ENCODE measurements around the gene BMPR2.
"Not testable (repeated sequence)": the region's sequence is repeated elsewhere in the genome, so short reads cannot be mapped to it uniquely, and the experiment has no call there.

Gene BMPR2

DNA sequence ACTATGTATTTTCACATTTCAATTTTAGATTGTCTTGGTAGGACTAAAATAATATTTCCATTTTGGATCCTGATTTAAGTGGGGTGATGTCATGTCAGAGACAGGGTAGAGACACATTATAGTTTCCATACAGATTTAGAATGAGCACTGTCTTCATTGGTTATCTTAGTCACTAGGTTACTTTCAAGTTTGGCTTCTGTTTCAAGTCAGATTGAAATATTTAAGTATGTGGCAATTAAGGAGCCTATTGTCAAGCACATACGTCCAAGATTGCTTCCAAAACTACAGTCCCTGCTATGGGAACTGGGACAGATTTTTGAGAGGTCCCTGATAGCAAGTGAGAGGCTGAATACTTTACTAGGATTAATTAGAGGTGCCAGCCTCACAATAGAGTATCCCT is 169.4 kb downstream of the BMPR2 start:
- DNase-seq, result no peak

DNA sequence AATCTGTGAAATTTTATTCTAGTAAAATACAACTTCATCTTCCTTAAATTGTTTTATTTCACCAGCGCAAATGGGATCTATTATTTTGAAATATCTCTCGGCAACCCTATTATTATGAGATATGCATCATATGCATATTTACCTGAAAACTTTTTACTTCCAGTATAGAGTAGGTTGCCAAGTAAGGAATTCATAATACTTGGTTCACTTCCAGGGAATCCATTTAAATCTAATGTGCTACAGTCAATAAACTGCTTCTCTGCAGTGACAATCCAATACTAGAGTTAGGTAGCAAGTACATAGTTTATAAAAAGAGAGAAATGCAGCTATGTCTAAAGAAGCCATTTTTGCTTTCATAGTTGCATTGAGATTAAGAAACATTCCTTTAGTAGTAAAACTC is 169.8 kb downstream of the BMPR2 start:
- no peak for DNase-seq

DNA sequence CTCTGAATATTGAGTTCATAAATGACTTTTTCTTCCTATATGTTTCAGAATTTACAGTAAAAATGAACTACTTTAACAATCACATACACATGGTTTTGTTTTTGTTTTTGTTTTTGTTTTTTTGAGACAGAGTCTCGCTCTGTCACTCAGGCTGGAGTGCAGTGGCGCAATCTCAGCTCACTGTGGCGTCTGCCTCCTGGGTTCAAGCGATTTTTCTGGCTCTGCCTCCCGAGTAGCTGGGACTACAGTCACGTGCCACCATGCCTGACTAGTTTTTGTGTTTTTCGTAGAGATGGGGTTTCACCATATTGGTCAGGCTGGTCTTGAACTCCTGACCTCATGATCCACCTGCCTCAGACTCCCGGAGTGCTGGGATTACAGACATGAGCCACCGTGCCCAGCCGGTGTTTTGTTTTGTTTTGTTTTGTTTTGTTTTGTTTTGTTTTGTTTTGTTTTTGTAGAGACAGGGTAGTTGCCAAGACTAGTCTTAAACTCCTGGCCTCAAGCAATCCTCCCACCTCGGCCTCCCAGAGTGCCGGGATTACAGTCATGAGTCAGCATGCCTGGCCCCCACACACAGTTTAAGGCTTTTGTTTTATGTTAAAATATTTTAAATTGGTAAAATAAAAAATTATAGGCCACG is 170.5 kb downstream of the BMPR2 start:
- not testable (repeated sequence) for DNase-seq

DNA sequence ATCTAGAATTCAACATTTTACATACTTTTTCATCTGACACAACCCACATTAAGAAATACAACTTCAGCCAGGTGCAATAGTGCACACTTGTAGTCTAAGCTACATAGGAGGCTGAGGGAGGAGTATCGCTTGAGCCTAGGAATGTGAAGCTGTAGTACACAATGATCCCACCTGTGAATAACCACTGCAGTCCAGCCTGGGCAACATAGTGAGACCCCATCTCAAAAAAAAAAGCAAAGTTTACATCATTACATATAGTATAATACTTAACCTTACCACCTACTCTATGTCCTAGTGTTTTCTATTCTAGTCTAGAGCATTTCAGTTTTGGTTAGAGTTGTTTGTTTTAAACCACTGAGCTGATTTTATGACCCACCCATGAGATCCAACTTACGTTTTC is 172.1 kb downstream of the BMPR2 start:
- no peak for DNase-seq

DNA sequence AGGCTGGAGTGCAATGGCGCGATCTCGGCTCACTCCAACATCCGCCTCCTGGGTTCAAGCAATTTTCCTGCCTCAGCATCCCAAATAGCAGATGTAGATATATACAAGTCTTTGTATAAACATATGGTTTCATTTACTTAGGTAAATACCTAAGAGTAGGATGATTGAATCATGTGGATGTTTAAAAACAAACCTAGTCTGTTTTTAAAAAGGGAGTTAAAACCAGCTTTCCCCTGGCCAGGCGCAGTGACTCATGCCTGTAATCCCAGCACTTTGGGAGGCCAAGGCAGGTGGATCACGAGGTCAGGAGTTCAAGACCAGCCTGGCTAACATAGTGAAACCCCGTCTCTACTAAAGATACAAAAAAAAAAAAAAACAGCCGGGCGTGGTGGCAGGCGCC is 174.9 kb downstream of the BMPR2 start:
- not testable (repeated sequence) for DNase-seq

DNA sequence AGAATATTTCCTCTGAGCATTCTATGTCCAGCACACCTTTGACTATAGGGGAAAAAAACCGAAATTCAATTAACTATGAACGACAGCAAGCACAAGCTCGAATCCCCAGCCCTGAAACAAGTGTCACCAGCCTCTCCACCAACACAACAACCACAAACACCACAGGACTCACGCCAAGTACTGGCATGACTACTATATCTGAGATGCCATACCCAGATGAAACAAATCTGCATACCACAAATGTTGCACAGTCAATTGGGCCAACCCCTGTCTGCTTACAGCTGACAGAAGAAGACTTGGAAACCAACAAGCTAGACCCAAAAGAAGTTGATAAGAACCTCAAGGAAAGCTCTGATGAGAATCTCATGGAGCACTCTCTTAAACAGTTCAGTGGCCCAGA is 179.2 kb downstream of the BMPR2 start:
- no peak for DNase-seq

DNA sequence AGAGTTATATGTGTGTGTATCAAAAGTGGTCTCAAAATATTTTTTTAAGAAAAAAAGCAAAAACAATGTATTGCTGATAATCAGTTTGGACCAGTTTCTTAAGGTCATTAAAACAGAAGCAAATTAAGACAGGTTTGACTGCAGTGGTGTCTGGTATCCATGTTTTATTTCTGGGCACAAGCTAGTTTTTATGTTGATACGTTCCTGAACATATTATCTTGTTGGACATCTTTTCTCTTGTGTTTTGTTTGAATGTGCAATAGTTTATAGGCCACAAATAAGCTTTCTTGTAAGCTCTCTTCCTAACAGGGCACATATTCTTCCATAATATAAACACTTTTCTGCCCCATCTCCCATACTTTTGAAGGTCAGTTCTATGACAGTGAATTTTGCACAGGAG is 184.1 kb downstream of the BMPR2 start:
- DNase-seq, result no peak

DNA sequence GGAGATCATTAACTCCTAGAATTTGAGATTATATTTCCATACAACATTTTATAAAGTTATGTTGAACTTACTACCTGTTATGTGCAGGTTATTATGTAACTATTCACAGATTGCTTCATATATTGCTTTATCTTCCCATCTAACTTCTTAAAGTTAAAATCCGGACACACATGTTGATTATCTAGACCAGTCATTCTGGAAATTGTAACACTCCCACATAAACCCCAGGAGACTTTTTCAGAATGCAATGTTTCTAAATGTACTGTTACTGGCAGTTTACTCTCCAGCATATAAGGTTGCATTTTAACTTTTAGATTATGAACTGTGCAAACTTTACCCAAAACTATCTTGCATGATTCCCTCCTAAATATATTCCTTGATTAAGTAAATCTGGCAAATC is 188.1 kb downstream of the BMPR2 start:
- no peak for DNase-seq

DNA sequence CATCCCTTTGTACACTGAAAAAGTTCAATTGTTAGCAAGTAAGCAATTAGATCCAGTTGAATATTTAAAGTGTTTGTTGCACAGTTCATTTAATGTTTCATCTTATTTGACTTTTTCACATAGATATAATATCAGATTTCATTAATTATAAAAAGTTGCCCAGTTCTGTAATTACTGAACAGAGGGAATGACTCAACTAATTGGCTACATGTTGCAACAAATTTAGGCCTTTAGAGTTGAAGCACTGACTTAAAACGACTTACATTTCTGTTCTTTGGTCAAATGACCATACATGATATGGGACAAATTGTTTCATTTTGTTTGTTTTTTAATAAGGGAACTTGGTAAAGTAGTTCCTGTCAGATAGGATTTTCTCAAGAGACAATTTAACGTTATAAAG is 190.2 kb downstream of the BMPR2 start:
- DNase-seq, result no peak

DNA sequence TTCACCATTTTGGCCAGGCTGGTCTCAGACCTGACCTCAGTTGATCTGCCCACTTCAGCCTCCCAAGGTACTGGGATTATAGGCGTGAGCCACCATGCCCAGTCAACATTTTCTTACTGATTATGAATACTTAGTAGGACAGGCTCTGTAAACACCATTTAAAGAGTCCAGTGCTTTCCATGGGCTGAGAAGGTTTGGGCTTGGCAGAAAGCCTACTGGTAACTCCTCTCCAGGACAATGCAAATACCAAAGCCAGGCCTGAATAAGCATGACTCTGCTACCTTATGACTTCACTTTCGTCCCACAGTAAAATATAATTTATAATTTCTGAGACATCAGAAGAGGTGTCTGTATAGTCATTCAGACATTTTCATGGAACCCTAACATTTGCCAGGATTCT is 198.4 kb downstream of the BMPR2 start:
- no peak for DNase-seq

DNA sequence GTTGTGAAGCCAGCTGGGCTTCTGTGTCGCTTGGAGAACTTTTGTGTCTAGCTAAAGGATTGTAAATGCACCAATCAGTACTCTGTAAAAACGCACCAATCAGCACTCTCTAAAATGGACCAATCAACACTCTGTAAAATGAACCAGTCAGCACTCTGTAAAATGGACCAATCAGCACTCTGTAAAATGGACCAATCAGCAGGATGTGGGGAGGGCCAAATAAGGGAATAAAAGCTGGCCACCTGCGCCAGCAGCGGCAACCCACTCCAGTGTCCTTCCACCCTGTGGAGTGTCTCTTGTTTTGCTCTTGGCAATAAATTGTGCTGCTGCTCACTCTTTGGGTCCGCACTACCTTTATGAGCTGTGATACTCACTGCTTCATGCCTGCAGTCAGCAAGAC is 199.1 kb downstream of the BMPR2 start:
- DNase-seq, result not testable (repeated sequence)

DNA sequence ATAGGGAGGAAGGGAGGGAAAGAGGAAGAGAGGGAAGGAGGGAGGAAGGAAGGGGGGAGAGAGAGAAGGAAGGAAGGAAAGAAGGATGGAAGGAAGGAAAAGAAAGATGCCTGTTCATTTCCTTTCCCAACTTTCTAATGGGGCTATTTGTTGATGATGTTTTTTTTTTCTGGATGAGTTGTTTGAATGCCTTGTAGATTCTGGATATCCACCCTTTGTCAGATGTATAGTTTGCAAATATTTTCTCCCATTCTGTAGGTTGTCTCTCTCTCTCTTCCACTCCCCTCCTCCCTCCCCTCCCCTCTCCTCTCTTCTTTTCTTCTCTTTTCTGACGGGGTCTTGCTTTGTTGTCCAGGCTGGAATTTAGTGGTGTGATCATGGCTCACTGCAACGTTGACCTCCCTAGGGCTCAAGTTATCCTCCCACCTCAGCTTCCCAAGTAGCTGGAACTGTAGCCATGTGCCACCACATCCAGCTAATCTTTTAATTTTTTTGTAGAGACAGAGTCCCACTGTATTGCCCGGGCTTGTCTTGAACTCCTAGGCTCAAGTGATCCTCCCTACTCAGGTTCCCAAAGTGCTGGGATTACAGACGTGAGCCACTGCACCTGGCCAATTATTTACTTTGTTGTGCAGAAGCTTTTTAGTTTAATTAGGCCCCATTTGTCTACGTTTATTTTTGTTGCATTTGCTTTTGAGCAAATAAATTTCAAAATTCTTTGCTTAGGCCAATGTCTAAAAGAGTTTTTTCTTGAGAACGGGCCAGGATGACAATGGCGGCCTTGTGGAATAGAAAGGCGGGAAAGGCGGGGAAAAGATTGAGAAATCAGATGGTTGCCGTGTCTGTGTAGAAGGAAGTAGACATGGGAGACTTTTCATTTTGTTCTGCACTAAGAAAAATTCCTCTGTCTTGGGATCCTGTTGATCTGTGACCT is 201.4 kb downstream of the BMPR2 start:
- DNase-seq, result no peak

DNA sequence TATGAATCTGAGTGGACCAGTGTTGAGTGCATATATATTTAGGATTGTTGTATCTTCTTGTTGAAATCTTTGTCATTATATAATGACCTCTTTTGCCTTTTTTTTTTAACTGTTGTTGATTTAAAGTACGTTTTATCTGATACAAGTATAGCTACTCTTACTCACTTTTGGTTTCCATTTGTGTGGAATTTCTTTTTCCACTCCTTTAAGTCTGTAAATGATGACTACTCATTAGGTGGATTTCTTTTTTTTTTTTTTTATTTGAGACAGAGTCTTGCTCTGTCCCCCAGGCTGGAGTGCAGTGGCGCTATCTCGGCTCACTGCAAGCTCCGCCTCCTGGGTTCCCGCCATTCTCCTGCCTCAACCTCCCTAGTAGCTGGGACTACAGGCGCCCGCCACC is 206.7 kb downstream of the BMPR2 start:
- not testable (repeated sequence) for DNase-seq

DNA sequence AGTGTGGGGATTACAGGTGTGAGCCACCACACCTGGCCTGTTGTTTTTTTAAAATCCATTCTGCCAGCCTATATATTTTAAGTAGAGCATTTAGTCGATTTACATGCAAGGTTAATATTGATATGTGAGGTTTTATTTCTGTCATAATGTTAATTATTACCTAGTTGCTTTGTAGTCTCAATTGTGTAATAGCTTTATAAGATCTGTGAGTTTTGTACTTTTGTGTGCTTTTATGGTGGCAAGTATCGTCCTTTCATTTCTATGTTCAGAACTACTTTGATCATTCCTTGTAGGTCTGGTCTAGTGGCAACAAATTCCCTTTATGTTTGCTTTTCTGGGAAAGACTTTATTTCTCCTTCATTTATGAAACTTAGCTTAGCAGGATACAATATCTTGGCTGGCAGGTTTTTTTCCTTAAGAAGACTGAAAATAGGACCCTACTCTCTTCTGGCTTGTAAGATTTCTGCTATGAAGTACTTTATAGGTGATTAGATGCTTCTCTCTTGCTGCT is 207.6 kb downstream of the BMPR2 start:
- DNase-seq, result no peak

DNA sequence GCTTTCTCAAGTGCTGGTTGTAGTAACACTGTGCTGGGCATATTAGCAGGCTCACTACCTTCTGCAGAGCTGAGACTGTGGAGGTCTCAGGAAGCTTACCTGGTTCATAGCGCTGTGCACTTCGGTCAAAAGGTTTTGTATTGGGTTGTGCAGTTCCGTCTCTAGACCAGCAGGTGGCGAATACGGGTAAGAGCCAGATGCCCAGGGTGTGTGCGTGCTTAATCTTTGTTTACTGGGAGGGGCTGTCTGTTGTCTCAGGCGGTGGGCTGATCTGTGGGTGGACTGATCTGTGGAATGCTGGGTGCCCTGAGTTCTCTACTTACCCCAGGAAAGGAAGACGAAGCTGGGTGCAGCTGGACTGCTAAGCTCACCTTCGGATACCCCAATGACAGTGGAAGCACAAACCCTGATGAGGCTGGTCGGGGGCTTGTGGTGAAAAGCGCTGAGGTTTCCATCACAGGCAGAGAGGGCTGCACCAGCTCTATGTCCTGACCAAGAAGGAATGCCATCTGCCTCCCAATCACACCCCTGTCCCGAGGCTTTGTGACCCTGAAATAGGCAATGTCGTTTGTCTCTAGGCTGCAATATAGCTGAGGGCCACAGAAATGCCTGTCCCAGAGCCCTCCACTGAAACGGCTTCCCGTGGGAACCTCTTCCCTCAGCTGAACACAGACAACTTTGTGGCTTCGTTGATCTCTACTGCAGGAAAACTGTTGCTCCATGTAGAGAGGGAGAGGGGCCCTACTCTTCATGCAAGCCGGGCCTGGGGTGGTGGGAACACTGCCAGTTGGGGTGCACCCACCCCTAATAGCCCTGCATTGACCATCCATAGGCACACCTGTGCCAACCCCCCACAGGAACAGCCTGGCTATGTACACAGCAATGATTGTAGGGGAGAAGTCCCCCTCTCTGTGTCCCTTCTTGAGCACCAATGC is 212.8 kb downstream of the BMPR2 start:
- peak; percentile 61 for DNase-seq

DNA sequence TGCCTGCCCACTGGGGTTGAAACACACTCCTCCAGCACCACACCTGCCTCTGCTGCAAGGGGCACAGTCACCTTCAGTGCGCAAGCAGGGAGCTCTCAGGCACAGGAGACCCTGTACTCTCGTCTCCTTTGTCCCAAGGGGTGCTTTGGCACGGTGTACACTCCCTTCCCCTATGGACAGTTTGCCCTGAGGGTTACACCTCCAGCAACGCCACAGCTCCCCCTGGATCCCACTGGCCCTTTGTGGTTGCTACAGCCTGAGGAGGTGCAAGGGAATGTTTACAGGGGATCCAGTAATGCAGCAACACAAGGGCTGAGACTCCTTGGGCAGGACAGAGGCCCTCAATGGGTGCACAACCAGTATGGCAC is 213.4 kb downstream of the BMPR2 start:
- no peak for DNase-seq

DNA sequence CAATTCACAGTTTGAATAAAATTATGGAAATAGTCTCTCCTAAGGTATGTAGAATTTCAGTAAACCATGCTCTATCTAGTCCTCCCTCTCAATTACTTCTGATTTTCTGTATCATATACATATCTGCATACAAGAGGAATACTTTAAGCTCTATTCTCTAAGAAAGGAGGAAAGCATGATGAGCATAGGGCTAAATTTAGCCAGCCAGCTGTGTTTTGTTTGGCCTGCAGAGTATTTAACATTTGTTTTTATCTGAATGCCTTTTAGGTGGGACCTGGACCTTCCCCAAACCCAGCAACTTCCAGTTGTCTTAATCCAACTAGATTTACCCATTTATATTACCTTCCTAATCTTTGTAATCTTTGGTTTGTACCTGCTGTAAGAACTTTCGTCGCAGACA is 216.4 kb downstream of the BMPR2 start:
- DNase-seq, result no peak

DNA sequence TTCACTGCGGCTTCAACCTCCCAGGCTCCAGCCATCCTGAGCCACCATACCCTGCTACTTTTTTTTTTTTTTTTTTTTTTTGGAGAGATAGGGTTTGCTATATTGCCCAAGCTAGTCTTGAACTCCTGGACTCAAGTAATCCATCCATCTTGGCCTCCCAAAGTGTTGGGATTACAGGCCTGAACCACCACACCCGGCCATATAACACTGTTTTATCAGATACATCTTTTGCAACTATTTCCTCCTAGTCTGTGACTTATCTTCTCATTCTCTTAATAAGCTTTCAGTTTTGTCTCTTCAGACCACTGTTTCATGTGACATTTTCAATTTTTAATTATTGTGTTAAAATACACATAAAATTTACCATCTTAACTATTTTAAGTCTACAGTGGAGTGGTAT is 223.0 kb downstream of the BMPR2 start:
- no peak for DNase-seq

DNA sequence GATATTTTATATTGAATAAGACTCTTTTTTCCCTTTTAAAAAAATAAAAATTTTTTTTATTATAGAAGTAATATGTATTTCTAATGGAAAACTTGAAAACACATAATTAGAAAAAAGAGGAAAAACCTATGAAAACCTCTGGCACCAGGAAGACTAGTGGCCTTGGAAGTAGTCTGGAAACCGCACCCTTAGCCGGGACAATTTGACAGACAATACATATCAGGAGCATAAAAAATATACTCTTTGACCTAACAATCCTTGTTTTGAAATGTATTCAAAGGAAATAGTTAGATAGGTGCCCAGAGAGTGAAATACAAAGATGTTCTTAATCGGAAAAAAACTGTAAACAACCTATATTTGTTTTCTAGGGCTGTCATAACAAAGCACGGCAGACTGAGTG is 223.8 kb downstream of the BMPR2 start:
- no peak for DNase-seq

DNA sequence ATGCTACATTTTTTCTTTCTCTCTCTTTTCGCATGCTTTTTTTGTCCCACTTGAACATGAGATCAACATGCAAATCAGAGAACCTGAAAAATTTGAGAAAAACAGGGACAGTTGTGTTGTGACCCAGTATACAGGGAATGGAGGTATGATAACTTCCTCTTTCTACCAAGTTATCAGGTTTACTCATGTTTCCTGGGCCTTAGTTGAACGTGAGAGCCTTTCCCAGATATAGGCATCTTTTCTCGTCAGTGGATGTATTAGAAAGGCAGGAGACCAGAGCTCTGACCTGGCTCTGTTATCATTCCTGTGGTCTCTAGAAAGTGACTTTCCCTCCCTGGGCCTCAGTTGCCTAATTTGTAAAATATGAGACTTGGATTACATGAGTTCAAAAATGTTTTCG is 228.6 kb downstream of the BMPR2 start:
- DNase-seq, result no peak

DNA sequence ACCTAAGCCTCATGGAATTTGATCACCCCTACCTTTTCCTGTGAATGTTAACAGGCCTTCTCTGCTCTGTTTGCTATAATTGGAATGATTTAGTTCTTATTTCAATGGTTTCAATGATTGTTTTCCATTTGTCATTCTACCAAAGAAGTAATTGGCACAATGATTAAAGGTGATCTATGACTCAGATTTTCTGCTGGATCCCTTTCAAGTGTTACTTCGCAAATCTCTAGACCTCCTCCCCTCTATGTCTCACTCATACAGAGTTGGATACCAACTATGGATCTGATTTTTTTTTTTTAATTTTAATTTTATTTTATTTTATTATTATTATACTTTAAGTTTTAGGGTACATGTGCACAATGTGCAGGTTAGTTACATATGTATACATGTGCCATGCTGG is 229.0 kb downstream of the BMPR2 start:
- DNase-seq, result no peak

DNA sequence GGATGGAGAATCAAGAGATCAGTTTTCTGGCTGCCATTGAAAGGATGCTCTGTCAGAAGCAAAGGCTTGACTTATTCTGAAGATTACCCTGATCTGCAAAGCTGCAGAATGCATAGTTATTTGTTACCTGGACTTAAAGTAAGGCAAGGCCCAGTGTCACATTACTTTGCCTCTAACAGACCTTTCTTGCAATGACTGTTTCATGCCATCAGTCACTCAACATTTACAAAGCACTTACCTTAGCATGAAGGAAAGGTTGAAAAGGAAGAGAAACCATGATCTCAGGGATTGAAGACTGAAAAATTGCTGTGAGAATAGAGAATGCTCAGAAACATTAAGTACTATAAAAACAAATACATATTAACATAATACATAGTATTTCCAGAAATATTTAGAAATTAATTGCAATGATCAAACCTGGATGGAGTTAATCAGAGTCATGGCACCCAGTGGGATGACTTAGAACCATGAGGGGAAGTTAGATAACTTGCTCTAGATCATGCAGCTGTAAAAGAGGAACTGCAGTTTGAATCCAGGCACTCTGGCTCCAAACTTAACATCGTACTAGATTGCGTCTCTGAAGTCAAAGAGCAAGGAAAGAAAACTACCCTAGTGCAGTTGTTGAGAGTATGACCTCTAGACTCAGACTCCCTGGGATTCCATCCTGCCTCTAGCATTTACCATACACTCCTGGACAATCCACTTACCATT is 232.2 kb downstream of the BMPR2 start:
- no peak for DNase-seq

Measured in activated CD4-positive, alpha-beta T cell treated with anti-CD3 and anti-CD28 coated beads, Interleukin-2, amount 50 U/mL, for 1 hour (primary cell).